ENCODE results near the gene UQCR11. TPM values are rescaled to one million over a fixed set of nuclear protein-coding genes. Genes with fewer than 3 reads are reported as not detected.

The UQCR11 gene
- total RNA-seq, 2 experiments from 2014 or later = 229 to 244 TPM

- no peak for DNase-seq
- no peaks in the 10 kb centered on the region for H3K9me3 Mint-ChIP-seq
- H3K4me3 Mint-ChIP-seq = no peak overlapping the region
- H3K27ac Mint-ChIP-seq = no peak overlapping the region
- H3K4me1 Mint-ChIP-seq = no peaks in the 10 kb centered on the region
- no peaks in the 10 kb centered on the region for H3K27me3 Mint-ChIP-seq
- peaks cover 2% of the 10 kb centered on the region for H3K36me3 Mint-ChIP-seq
Measured at GRCh38 chr19:1626417-1627010, 21.3 kb upstream of the UQCR11 start.

GRCh38 chr19:1624458-1624857, 19.2 kb upstream of the UQCR11 start:
- Mint-ChIP-seq H3K9me3 (no peaks in the 10 kb centered on the region), H3K36me3 (peaks cover 2% of the 10 kb centered on the region), H3K4me1 (no peaks in the 10 kb centered on the region), H3K27me3 (no peaks in the 10 kb centered on the region), H3K27ac (no peak overlapping the region), H3K4me3 (no peak overlapping the region)
- DNase-seq = peak; percentile 57

- no peak overlapping the region for H3K4me3 Mint-ChIP-seq
- H3K4me1 Mint-ChIP-seq = peaks cover 8% of the 10 kb centered on the region
- peak overlapping the region; percentile 17 for H3K27ac Mint-ChIP-seq
- no peaks in the 10 kb centered on the region for H3K9me3 Mint-ChIP-seq
- no peak for DNase-seq
- peaks cover 9% of the 10 kb centered on the region for H3K36me3 Mint-ChIP-seq
- no peaks in the 10 kb centered on the region for H3K27me3 Mint-ChIP-seq
Measured at GRCh38 chr19:1622541-1622940, 17.3 kb upstream of the UQCR11 start.

- peaks cover 13% of the 10 kb centered on the region for H3K4me1 Mint-ChIP-seq
Measured at GRCh38 chr19:1622007-1622406, 16.7 kb upstream of the UQCR11 start.

GRCh38 chr19:1621574-1621973, 16.3 kb upstream of the UQCR11 start:
- Mint-ChIP-seq H3K27me3 (no peaks in the 10 kb centered on the region), H3K36me3 (peaks cover 13% of the 10 kb centered on the region), H3K4me3 (no peak overlapping the region), H3K4me1 (peaks cover 18% of the 10 kb centered on the region), H3K27ac (no peak overlapping the region), H3K9me3 (no peaks in the 10 kb centered on the region)
- no peak for DNase-seq

More at GRCh38 chr19:1622007-1622406, 16.7 kb upstream of the UQCR11 start:
- Mint-ChIP-seq H3K36me3 (peaks cover 10% of the 10 kb centered on the region), H3K27ac (no peak overlapping the region), H3K9me3 (no peaks in the 10 kb centered on the region), H3K27me3 (no peaks in the 10 kb centered on the region), H3K4me3 (no peak overlapping the region)
- no peak for DNase-seq

- Mint-ChIP-seq H3K9me3 (no peaks in the 10 kb centered on the region), H3K36me3 (peaks cover 15% of the 10 kb centered on the region), H3K27me3 (no peaks in the 10 kb centered on the region)
Measured at GRCh38 chr19:1621021-1621420, 15.8 kb upstream of the UQCR11 start.

GRCh38 chr19:1620502-1620901, 15.2 kb upstream of the UQCR11 start:
- no peaks in the 10 kb centered on the region for H3K27me3 Mint-ChIP-seq
- peaks cover 21% of the 10 kb centered on the region for H3K4me1 Mint-ChIP-seq
- DNase-seq = no peak
- no peaks in the 10 kb centered on the region for H3K9me3 Mint-ChIP-seq
- H3K36me3 Mint-ChIP-seq = peaks cover 20% of the 10 kb centered on the region
- H3K4me3 Mint-ChIP-seq = no peak overlapping the region
- H3K27ac Mint-ChIP-seq = no peak overlapping the region

More at GRCh38 chr19:1621021-1621420, 15.8 kb upstream of the UQCR11 start:
- no peak overlapping the region for H3K27ac Mint-ChIP-seq
- no peak for DNase-seq
- no peak overlapping the region for H3K4me3 Mint-ChIP-seq
- H3K4me1 Mint-ChIP-seq = peaks cover 21% of the 10 kb centered on the region

- Mint-ChIP-seq H3K36me3 (peaks cover 24% of the 10 kb centered on the region), H3K27me3 (no peaks in the 10 kb centered on the region), H3K4me1 (peaks cover 21% of the 10 kb centered on the region), H3K4me3 (no peak overlapping the region), H3K27ac (no peak overlapping the region), H3K9me3 (no peaks in the 10 kb centered on the region)
- DNase-seq = no peak
Measured at GRCh38 chr19:1619703-1620102, 14.4 kb upstream of the UQCR11 start.

GRCh38 chr19:1619094-1619439, 13.8 kb upstream of the UQCR11 start:
- no peak overlapping the region for H3K27ac Mint-ChIP-seq
- H3K36me3 Mint-ChIP-seq = peaks cover 26% of the 10 kb centered on the region
- peaks cover 21% of the 10 kb centered on the region for H3K4me1 Mint-ChIP-seq
- no peak overlapping the region for H3K4me3 Mint-ChIP-seq
- H3K27me3 Mint-ChIP-seq = no peaks in the 10 kb centered on the region
- H3K9me3 Mint-ChIP-seq = no peaks in the 10 kb centered on the region
- no peak for DNase-seq

- Mint-ChIP-seq H3K4me3 (no peak overlapping the region), H3K4me1 (peaks cover 21% of the 10 kb centered on the region), H3K27ac (peak overlapping the region; percentile 64), H3K36me3 (peaks cover 26% of the 10 kb centered on the region), H3K27me3 (no peaks in the 10 kb centered on the region), H3K9me3 (no peaks in the 10 kb centered on the region)
- DNase-seq = peak; percentile 25
Measured at GRCh38 chr19:1618157-1619093, 13.2 kb upstream of the UQCR11 start.

GRCh38 chr19:1616875-1617274, 11.6 kb upstream of the UQCR11 start:
- H3K4me1 Mint-ChIP-seq = peaks cover 21% of the 10 kb centered on the region
- peak; percentile 33 for DNase-seq
- no peaks in the 10 kb centered on the region for H3K9me3 Mint-ChIP-seq
- no peak overlapping the region for H3K4me3 Mint-ChIP-seq
- H3K27me3 Mint-ChIP-seq = no peaks in the 10 kb centered on the region
- peaks cover 29% of the 10 kb centered on the region for H3K36me3 Mint-ChIP-seq
- H3K27ac Mint-ChIP-seq = peak overlapping the region; percentile 84

GRCh38 chr19:1616396-1616795, 11.1 kb upstream of the UQCR11 start:
- no peaks in the 10 kb centered on the region for H3K9me3 Mint-ChIP-seq
- peak overlapping the region; percentile 84 for H3K27ac Mint-ChIP-seq
- peaks cover 29% of the 10 kb centered on the region for H3K36me3 Mint-ChIP-seq
- H3K4me1 Mint-ChIP-seq = peaks cover 21% of the 10 kb centered on the region
- H3K27me3 Mint-ChIP-seq = no peaks in the 10 kb centered on the region
- H3K4me3 Mint-ChIP-seq = no peak overlapping the region
- DNase-seq = no peak

- peak overlapping the region; percentile 42 for H3K27ac Mint-ChIP-seq
- H3K4me3 Mint-ChIP-seq = no peak overlapping the region
- H3K9me3 Mint-ChIP-seq = no peaks in the 10 kb centered on the region
- H3K4me1 Mint-ChIP-seq = peaks cover 30% of the 10 kb centered on the region
- no peak for DNase-seq
- peaks cover 32% of the 10 kb centered on the region for H3K36me3 Mint-ChIP-seq
- no peaks in the 10 kb centered on the region for H3K27me3 Mint-ChIP-seq
Measured at GRCh38 chr19:1615156-1615765, 10.0 kb upstream of the UQCR11 start.

- Mint-ChIP-seq H3K4me3 (no peak overlapping the region), H3K27ac (no peak overlapping the region), H3K36me3 (peaks cover 34% of the 10 kb centered on the region), H3K27me3 (no peaks in the 10 kb centered on the region), H3K9me3 (no peaks in the 10 kb centered on the region), H3K4me1 (peaks cover 38% of the 10 kb centered on the region)
- DNase-seq = no peak
Measured at GRCh38 chr19:1613808-1614570, 8.7 kb upstream of the UQCR11 start.

GRCh38 chr19:1613146-1613545, 7.9 kb upstream of the UQCR11 start:
- Mint-ChIP-seq H3K27ac (no peak overlapping the region), H3K27me3 (no peaks in the 10 kb centered on the region)

More at GRCh38 chr19:1613146-1613545, 7.9 kb upstream of the UQCR11 start:
- H3K4me3 Mint-ChIP-seq = no peak overlapping the region
- peaks cover 39% of the 10 kb centered on the region for H3K4me1 Mint-ChIP-seq
- DNase-seq = no peak
- H3K9me3 Mint-ChIP-seq = no peaks in the 10 kb centered on the region
- peaks cover 30% of the 10 kb centered on the region for H3K36me3 Mint-ChIP-seq

All from activated naive CD8-positive, alpha-beta T cell treated with anti-CD3 and anti-CD28 coated beads for 36 hours (primary cell).